ENCODE data around the gene RBMX2. TPM values are rescaled to one million over a fixed set of nuclear protein-coding genes. Genes with fewer than 3 reads are reported as not detected.
"Not testable (repeated sequence)": the region's sequence is repeated elsewhere in the genome, so short reads cannot be mapped to it uniquely, and the experiment has no call there.

Gene RBMX2
- polyA plus RNA-seq, 5 donors: 27.0 to 36.9 (median 31.0) TPM

DNA sequence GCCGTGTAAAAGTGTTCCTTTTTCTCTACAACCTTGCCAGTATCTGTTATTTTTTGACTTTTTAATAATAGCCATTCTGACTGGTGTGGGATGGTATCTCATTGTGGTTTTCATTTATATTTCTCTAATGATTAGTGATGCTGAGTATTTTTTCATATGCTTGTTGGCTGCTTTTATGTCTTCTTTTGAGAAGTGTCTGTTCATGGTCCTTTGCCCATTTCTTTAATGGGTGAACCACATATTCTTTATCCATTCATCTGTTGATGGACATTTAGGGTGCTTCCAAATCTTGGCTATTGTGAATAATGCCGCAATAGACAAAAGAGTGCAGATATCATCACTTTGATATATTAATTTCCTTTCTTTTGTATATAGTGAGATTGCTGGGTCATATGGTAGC lies 36.2 kb downstream of the RBMX2 start:
- not testable (repeated sequence) for DNase-seq

DNA sequence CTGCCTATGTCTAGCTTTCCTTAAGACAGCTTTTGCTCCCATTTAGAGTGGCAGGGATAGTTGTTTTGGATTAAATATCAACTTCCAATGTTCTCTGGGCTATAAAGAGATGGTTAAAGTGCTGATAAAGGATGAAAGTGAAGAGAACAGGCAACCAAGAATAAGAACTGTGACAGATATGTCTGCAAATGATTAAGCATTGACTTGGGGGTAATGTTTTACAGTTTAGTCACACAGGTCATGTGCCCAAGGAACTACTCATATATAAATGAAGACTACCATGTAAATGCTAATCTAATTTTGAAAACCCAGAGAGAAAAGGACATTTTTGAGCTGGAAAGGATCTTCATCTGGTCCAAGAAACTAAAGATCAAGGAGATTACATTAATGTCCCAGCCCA lies 42.1 kb downstream of the RBMX2 start:
- no peak for DNase-seq

DNA sequence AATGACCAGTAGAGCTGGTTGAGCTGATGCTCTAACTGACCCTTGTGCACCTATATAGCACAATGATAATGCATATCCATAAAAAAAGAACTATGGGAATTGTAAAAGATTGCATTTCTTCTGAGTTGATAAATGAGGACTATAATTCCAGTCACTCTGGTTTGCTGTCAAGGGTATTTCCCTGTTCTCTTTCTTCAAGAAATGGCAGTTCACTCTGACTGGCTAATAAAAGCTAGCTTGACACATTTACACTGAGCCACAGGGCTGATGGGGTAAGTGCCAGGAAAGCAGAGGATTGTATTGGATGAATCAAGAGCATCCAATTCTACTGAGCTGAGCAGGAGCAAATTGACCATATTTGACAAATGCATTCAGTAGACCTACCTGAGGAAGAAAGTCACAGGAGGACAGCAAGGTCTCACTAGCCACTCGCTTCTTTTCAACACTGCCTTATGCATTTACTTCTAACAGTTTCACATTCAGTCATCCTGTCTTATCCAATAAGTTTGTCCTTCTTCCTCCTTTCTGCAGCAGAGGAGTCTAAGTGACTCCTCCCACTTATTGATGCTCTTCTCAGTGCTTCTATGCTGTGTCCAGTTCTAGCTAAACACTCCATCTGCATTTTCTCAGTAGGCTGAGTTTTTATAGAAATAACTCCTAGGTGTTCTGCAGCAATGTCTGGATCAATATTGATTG lies 43.0 kb downstream of the RBMX2 start:
- no peak for DNase-seq

GRCh38 chrX:130446974-130447373 lies 45.2 kb downstream of the RBMX2 start:
- no peak for DNase-seq

Other genes starting within 250 kb of the RBMX2 start
- gene AIFM1, start 236.1 kb upstream of the RBMX2 start, polyA plus RNA-seq (ENCODE audit: insufficient read depth in 1 of 5, insufficient read length in 5 of 5, low replicate concordance in 1 of 5): 10 to 100 TPM; 26.3 to 30.8 (median 27.2) TPM
- gene RAB33A, start 230.0 kb upstream of the RBMX2 start, polyA plus RNA-seq (ENCODE audit: insufficient read depth in 1 of 5, insufficient read length in 5 of 5, low replicate concordance in 1 of 5): 1 to 10 TPM in 1 of 5 donors, under 1 TPM in 4; 0.42 to 1.4 (median 0.74) TPM
- 10 to 100 TPM in 2 of 5 donors, 1 to 10 TPM in 3; 5.6 to 11.5 (median 8.9) TPM for gene ZNF280C, start 133.1 kb upstream of the RBMX2 start, polyA plus RNA-seq (ENCODE audit: insufficient read depth in 1 of 5, insufficient read length in 5 of 5, low replicate concordance in 1 of 5)
- gene SLC25A14, start 62.1 kb upstream of the RBMX2 start, polyA plus RNA-seq (ENCODE audit: insufficient read depth in 1 of 5, insufficient read length in 5 of 5, low replicate concordance in 1 of 5): 10 to 100 TPM; 20.0 to 33.2 (median 30.5) TPM
- not detected for gene GPR119, start 16.3 kb upstream of the RBMX2 start, polyA plus RNA-seq (ENCODE audit: insufficient read depth in 1 of 5, insufficient read length in 5 of 5, low replicate concordance in 1 of 5)

All from right lung (tissue), 5 donors.